Erythroblast (primary cell): ENCODE results near the gene TM9SF4.

Experiments
- GATA1 ChIP-seq: IDR thresholded peaks from 2 replicates; pipeline ENCODE4 v1.6.1; 2011; ENCODE audit warnings: low read depth, mild to moderate bottlenecking, control low read depth, low read length, moderate library complexity
- POLR2A ChIP-seq: IDR thresholded peaks from 2 replicates; pipeline ENCODE4 v1.6.1; 2011; ENCODE audit warnings: mild to moderate bottlenecking, low read length

DNA sequence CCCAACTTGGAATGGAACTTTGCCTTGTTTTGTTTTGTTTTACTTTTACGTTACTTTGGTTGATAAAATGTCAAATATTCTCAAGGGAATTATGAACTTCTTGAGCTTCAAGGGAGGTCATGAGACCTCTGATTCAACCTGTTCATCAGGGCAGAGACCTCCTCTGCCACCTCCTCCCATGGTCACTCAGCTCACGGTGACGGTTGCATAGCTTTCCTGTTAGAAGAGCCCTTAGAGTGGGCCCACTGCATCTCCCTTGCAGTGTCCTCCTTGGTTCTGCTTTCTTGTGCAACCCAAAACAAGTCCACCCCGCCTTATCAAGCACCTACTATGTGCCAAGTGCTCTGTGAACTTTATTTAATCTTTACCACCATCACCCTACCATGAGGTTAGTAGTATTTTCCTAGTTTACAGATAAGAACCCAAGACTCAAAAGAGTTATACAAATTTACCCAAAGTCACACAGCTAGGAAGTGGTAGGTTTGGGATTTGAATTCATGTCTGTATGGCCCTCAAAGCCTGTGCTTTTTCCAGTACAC, 15.5 kb downstream of the TM9SF4 start:
- TF ChIP-seq POLR2A, result no peak
- no peak for TF ChIP-seq GATA1
